PFSK-1 (cell line): ENCODE measurements around the gene CLEC2L.

Experiments
- POLR2AphosphoS5 ChIP-seq: IDR thresholded peaks from 2 replicates; pipeline ENCODE4 v1.6.1; 2012; ENCODE audit warnings: low read depth, mild to moderate bottlenecking, control low read depth, low read length, moderate library complexity
- REST ChIP-seq, 2 experiments: IDR thresholded peaks; 2 replicates each; pipeline versions ENCODE4 v1.6.1 to v1.8.0; 2011 to 2012; ENCODE audit warnings: low read depth in 2 of 2, low read length in 2 of 2, control low read depth in 1 of 2, inconsistent platforms in 1 of 2, mild to moderate bottlenecking in 1 of 2, moderate library complexity in 1 of 2; ENCODE audit not compliant: insufficient read depth in 1 of 2
- SIN3A ChIP-seq: IDR thresholded peaks from 2 replicates; pipeline ENCODE4 v1.6.1; 2012; ENCODE audit warnings: mild to moderate bottlenecking, low read length, moderate library complexity, borderline replicate concordance; ENCODE audit not compliant: insufficient read depth

- TF ChIP-seq POLR2AphosphoS5 (no peak), REST (IDR thresholded peaks at IDR 0.05; ENCODE audit: insufficient read depth in 1 of 2, low read depth in 2 of 2, low read length in 2 of 2) (no peak), SIN3A (no peak)
These were observed 34.5 kb downstream of the CLEC2L start for GRCh38 chr7:139557857-139558581.
